H1 (cell line): ENCODE measurements around the gene C3orf20. TPM values are rescaled to one million over a fixed set of nuclear protein-coding genes. Genes with fewer than 3 reads are reported as not detected.

Experiments used
- BACH1 ChIP-seq: IDR thresholded peaks from 2 replicates; pipeline ENCODE4 v1.6.1; 2012; ENCODE audit warnings: low read length, improper control_type of control experiment
- E2F6 ChIP-seq: IDR thresholded peaks from 2 replicates; pipeline ENCODE4 v1.6.1; 2012; ENCODE audit warnings: inconsistent platforms
- GTF2F1 ChIP-seq: IDR thresholded peaks from 2 replicates; pipeline ENCODE4 v1.6.1; 2012; ENCODE audit warnings: low read depth, low read length, improper control_type of control experiment, borderline replicate concordance
- JUN ChIP-seq: IDR thresholded peaks from 2 replicates; pipeline ENCODE4 v1.6.1; 2011; ENCODE audit warnings: low read depth, mild to moderate bottlenecking, improper control_type of control experiment, low read length
- MAFK ChIP-seq: IDR thresholded peaks from 2 replicates; pipeline ENCODE4 v1.6.1; 2012; ENCODE audit warnings: low read depth, mild to moderate bottlenecking, improper control_type of control experiment, low read length
- NANOG ChIP-seq: IDR thresholded peaks from 2 replicates; pipeline ENCODE4 v1.6.1; 2011; ENCODE audit warnings: low read length, low read depth, mild to moderate bottlenecking, inconsistent platforms; ENCODE audit not compliant: insufficient read depth, poor library complexity, severe bottlenecking
- RFX5 ChIP-seq: IDR thresholded peaks from 2 replicates; pipeline ENCODE4 v1.6.1; 2011; ENCODE audit warnings: low read depth, low read length, improper control_type of control experiment, borderline replicate concordance
- polyA plus RNA-seq, 7 experiments: library from polyadenylated mRNA; depleted of rRNA in 3 of 7; stranded (reverse) in 5 of 7; unstranded in 2 of 7; fragments of >200 nt in 5 of 7; fragments of 200-250 nt in 2 of 7; gene quantifications; 1 replicate in 5 of 7; 2 replicates in 1 of 7; 4 replicates in 1 of 7; pipeline versions ENCODE4 v1.2.1 to v1.2.3, GENCODE V29; 2011 to 2013; ENCODE audit warnings: missing spikeins in 2 of 7, mixed read lengths in 2 of 7
- total RNA-seq: library from RNA; stranded (reverse); fragmentation: NEBNext Ultra II Directional; extraction: Animal tissue kit (Norgen Biotek cat#: 25700); gene quantifications from 2 replicates; pipeline ENCODE4 v1.2.1, GENCODE V29; 2021

C3orf20 gene
- total and polyA plus RNA-seq, 2 of the 8 experiments (the other 6 are each of a cell fraction or from before 2014, with no cell fraction given) = not detected

GRCh38 chr3:14660942-14661341, 14.0 kb upstream of the C3orf20 start (continued):
- TF ChIP-seq GTF2F1 = no peak
- no peak for TF ChIP-seq BACH1
- TF ChIP-seq MAFK = no peak
- TF ChIP-seq NANOG = no peak
- no peak for TF ChIP-seq E2F6
- TF ChIP-seq JUN = no peak
- no peak for TF ChIP-seq RFX5
